Measurements from ENCODE around the gene SORL1.

The SORL1 gene

GRCh38 chr11:121608545-121609098 is 156.5 kb downstream of the SORL1 start:
- DNase-seq (ENCODE audit: low spot score): no peak
- TF ChIP-seq CTCF (IDR thresholded peaks at IDR 0.05; ENCODE audit: borderline replicate concordance, control extremely low read depth, extremely low read depth, insufficient read depth, missing control alignments): no peak
- in situ Hi-C loops (cut with MboI; ENCODE audit: low sequenced_read_pairs, unreplicated experiment): no loop called here

GRCh38 chr11:121610706-121611105 is 158.6 kb downstream of the SORL1 start:
- no peak for TF ChIP-seq CTCF (IDR thresholded peaks at IDR 0.05; ENCODE audit: borderline replicate concordance, control extremely low read depth, extremely low read depth, insufficient read depth, missing control alignments)
- no peak for DNase-seq (ENCODE audit: low spot score)
- in situ Hi-C loops (cut with MboI; ENCODE audit: low sequenced_read_pairs, unreplicated experiment): no loop called here

- no peak for DNase-seq (ENCODE audit: low spot score)
- in situ Hi-C loops (cut with MboI; ENCODE audit: low sequenced_read_pairs, unreplicated experiment): no loop called here
- TF ChIP-seq CTCF (IDR thresholded peaks at IDR 0.05; ENCODE audit: borderline replicate concordance, control extremely low read depth, extremely low read depth, insufficient read depth, missing control alignments): no peak
Measured at GRCh38 chr11:121611242-121611641, 159.1 kb downstream of the SORL1 start.

- in situ Hi-C loops (cut with MboI; ENCODE audit: low sequenced_read_pairs, unreplicated experiment): no loop called here
- TF ChIP-seq CTCF (IDR thresholded peaks at IDR 0.05; ENCODE audit: borderline replicate concordance, control extremely low read depth, extremely low read depth, insufficient read depth, missing control alignments): no peak
- DNase-seq (ENCODE audit: low spot score): no peak
Measured at GRCh38 chr11:121613724-121614123, 161.6 kb downstream of the SORL1 start.

GRCh38 chr11:121614636-121615240 is 162.6 kb downstream of the SORL1 start:
- DNase-seq (ENCODE audit: low spot score): no peak

GRCh38 chr11:121615501-121615900 is 163.4 kb downstream of the SORL1 start:
- in situ Hi-C loops (cut with MboI; ENCODE audit: low sequenced_read_pairs, unreplicated experiment): no loop called here
- TF ChIP-seq CTCF (IDR thresholded peaks at IDR 0.05; ENCODE audit: borderline replicate concordance, control extremely low read depth, extremely low read depth, insufficient read depth, missing control alignments): no peak
- no peak for DNase-seq (ENCODE audit: low spot score)

More at GRCh38 chr11:121614636-121615240, 162.6 kb downstream of the SORL1 start:
- in situ Hi-C loops (cut with MboI; ENCODE audit: low sequenced_read_pairs, unreplicated experiment): no loop called here
- TF ChIP-seq CTCF (IDR thresholded peaks at IDR 0.05; ENCODE audit: borderline replicate concordance, control extremely low read depth, extremely low read depth, insufficient read depth, missing control alignments): no peak
